Measurements from ENCODE around the gene POLRMT.

POLRMT gene

GRCh38 chr19:575527-576506, 57.5 kb downstream of the POLRMT start:
- DNase-seq (ENCODE audit: low read depth), result no peak
- peak overlapping the region; percentile 100 for H3K4me3 ChIP-seq (ENCODE audit: low read depth, low read length)
- no peak for TF ChIP-seq CTCF (IDR thresholded peaks at IDR 0.05; ENCODE audit: low read depth, low read length, missing control alignments)

GRCh38 chr19:574658-575526, 58.4 kb downstream of the POLRMT start:
- H3K4me3 ChIP-seq (ENCODE audit: low read depth, low read length), result peak overlapping the region; percentile 100
- TF ChIP-seq CTCF (IDR thresholded peaks at IDR 0.05; ENCODE audit: low read depth, low read length, missing control alignments), result no peak
- no peak for DNase-seq (ENCODE audit: low read depth)

- H3K4me3 ChIP-seq (ENCODE audit: low read depth, low read length), result peak overlapping the region; percentile 100
- TF ChIP-seq CTCF (IDR thresholded peaks at IDR 0.05; ENCODE audit: low read depth, low read length, missing control alignments), result no peak
- DNase-seq (ENCODE audit: low read depth), result no peak
Measured at GRCh38 chr19:573519-573825, 59.9 kb downstream of the POLRMT start.

- DNase-seq (ENCODE audit: low read depth), result no peak
- peak overlapping the region; percentile 100 for H3K4me3 ChIP-seq (ENCODE audit: low read depth, low read length)
- no peak for TF ChIP-seq CTCF (IDR thresholded peaks at IDR 0.05; ENCODE audit: low read depth, low read length, missing control alignments)
Measured at GRCh38 chr19:572743-573518, 60.4 kb downstream of the POLRMT start.

GRCh38 chr19:572140-572742, 61.1 kb downstream of the POLRMT start, which contains the start of gene BSG:
Gene BSG, plus strand, starts transcription at chr19:572596. Its CDS starts 39 bp downstream, at chr19:572635.
- DNase-seq (ENCODE audit: low read depth), result peak; percentile 90
- peak within 1 kb of the TSS; percentile 100 for H3K4me3 ChIP-seq (ENCODE audit: low read depth, low read length)
- TF ChIP-seq CTCF (IDR thresholded peaks at IDR 0.05; ENCODE audit: low read depth, low read length, missing control alignments), result no peak

GRCh38 chr19:571566-571974, 61.8 kb downstream of the POLRMT start:
- no peak for TF ChIP-seq CTCF (IDR thresholded peaks at IDR 0.05; ENCODE audit: low read depth, low read length, missing control alignments)
- H3K4me3 ChIP-seq (ENCODE audit: low read depth, low read length), result peak overlapping the region; percentile 59
- DNase-seq (ENCODE audit: low read depth), result no peak

All from GM12864 (cell line).